ENCODE results near the gene GPR139.

GPR139 gene

GRCh38 chr16:20061132-20061531, 12.6 kb downstream of the GPR139 start:
- in situ Hi-C loops (cut with HindIII; ENCODE audit: low sequenced_read_pairs) = no loop called here

GRCh38 chr16:20056436-20056835, 17.3 kb downstream of the GPR139 start:
- in situ Hi-C loops (cut with HindIII; ENCODE audit: low sequenced_read_pairs) = no loop called here

GRCh38 chr16:20053336-20053735, 20.4 kb downstream of the GPR139 start:
- in situ Hi-C loops (cut with HindIII; ENCODE audit: low sequenced_read_pairs) = no loop called here

GRCh38 chr16:20051611-20052010, 22.1 kb downstream of the GPR139 start:
- in situ Hi-C loops (cut with HindIII; ENCODE audit: low sequenced_read_pairs) = no loop called here

- in situ Hi-C loops (cut with HindIII; ENCODE audit: low sequenced_read_pairs) = no loop called here
Measured at GRCh38 chr16:20051147-20051546, 22.5 kb downstream of the GPR139 start.

DNA sequence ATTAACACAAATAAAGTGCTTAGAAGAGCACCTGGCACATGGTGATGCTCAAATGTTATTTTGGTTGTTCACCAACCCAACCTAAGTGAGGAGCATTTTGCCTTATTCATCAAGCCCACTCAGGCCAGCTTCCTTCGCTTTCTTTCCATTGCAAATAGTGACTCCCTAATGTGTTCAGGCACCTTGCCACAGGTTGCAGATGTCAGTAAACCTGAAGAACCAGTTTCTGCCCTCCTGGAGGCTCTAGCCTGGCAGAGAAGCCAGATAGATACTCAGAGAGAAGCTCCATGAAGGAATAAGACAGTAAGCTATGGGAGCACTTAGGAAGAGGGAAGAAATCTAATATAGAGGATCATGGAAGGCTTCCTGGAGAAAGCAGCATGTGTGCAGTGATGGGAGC, 23.9 kb downstream of the GPR139 start:
- in situ Hi-C loops (cut with HindIII; ENCODE audit: low sequenced_read_pairs) = no loop called here

DNA sequence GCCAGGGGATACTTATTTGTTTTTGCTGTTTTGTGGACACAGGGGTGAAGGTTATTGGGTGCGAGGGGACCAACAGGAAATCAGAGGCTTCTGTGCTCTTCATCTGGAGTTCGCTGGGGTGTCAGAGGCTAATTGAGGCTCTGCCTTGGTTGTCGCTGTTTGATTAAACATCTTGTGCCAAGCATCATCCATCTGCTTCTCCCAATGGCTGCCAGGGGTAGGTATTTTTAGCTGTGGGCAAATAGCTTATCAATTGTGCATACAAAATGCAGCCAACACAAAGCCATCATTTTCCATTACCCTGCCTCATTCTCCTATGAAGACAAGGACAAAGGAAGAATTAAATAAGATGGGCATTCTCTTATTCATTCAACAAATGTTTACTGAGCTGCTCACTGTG, 27.8 kb downstream of the GPR139 start:
- in situ Hi-C loops (cut with HindIII; ENCODE audit: low sequenced_read_pairs) = no loop called here

DNA sequence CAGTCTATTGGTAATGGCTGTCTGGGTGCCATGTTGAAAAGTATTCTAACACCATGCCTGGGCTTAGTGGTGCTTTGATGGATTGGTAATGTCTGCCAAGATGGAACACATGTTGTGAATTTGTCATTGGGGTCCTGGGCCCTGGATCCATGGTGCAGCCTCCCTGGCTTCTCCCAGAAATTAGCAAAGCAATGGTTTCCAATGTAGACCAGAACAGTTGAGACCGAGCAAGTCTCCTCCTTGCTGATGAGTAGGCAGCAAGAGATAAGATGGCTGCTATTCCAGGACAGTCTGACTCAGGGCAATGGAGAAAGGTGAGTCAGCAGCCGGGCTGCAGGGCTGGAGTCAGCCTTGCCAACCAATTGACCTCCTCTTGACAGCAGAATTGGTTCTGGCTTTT, 30.8 kb downstream of the GPR139 start:
- in situ Hi-C loops (cut with HindIII; ENCODE audit: low sequenced_read_pairs) = no loop called here

- in situ Hi-C loops (cut with HindIII; ENCODE audit: low sequenced_read_pairs) = no loop called here
Measured at GRCh38 chr16:20041924-20042596, 31.6 kb downstream of the GPR139 start.

- in situ Hi-C loops (cut with HindIII; ENCODE audit: low sequenced_read_pairs) = no loop called here
Measured at GRCh38 chr16:20040011-20040410, 33.7 kb downstream of the GPR139 start.

DNA sequence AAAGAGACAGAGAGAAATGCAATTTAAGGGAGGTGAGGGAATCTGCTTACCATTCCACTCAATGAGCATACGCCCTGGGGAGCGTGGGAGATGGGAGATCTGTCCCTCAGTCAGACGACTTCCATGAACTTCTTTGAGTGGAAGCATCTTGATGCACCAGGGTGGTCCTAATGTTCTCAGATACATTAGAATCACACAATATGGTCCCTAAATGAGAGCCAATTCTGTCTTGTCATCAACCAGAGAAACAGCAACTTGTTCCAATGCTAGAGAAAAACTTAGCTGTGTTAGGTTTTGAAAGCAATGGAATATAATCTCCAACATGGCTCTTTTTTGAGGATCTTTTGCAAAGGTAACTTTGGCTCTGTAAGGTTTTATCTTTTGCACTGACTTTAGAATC, 44.1 kb downstream of the GPR139 start:
- in situ Hi-C loops (cut with HindIII; ENCODE audit: low sequenced_read_pairs) = no loop called here

GRCh38 chr16:20026361-20027072, 47.2 kb downstream of the GPR139 start:
- in situ Hi-C loops (cut with HindIII; ENCODE audit: low sequenced_read_pairs) = no loop called here

- in situ Hi-C loops (cut with HindIII; ENCODE audit: low sequenced_read_pairs) = no loop called here
Measured at GRCh38 chr16:20023190-20023589, 50.5 kb downstream of the GPR139 start.

GRCh38 chr16:20020976-20021375, 52.7 kb downstream of the GPR139 start:
- in situ Hi-C loops (cut with HindIII; ENCODE audit: low sequenced_read_pairs) = no loop called here

- in situ Hi-C loops (cut with HindIII; ENCODE audit: low sequenced_read_pairs) = no loop called here
Measured at GRCh38 chr16:20020083-20020482, 53.6 kb downstream of the GPR139 start.

- in situ Hi-C loops (cut with HindIII; ENCODE audit: low sequenced_read_pairs) = loop anchor here (10.0 kb wide), 1 partner anchor 59 kb away; the partner anchor contains the start of gene GPR139
Measured at GRCh38 chr16:20016234-20016633, 57.5 kb downstream of the GPR139 start.

DNA sequence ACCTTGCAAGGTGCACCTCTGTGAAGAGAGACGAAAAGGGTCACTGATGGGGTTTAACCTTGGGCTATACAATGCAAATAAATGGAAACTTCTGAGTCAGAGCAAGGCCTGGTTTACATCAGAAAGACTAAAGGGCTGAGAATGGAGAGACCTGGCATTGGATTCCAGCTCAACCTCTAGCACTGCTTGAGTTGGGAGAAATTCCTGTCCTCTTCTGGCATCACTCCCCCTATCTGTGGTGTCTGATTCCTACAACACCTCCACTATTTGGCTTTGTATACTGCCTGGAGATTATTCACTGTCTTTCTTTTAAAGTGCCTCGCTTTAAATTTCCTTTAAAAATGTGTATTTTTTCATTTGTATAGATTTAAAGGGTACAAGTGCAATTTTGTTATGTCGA, 68.8 kb downstream of the GPR139 start:
- in situ Hi-C loops (cut with HindIII; ENCODE audit: low sequenced_read_pairs) = no loop called here

DNA sequence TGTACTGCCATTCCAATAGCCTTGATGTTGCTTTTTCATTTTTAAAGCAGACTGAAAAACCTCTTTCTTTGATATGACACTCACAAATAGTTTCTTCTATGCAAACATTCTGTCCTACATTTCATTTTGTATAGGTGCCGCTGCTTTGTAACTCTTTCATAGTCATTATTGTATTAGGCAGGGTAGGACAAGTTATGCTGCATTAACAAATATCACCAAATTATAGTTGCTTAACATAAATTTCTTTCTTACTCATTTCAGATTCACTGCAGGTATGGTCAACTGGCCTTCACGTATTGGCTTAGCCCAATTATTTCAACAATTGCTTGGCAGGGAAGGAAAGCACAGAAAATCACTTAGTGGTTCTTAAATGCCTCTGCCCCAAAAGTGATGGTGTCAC, 70.8 kb downstream of the GPR139 start:
- in situ Hi-C loops (cut with HindIII; ENCODE audit: low sequenced_read_pairs) = no loop called here

DNA sequence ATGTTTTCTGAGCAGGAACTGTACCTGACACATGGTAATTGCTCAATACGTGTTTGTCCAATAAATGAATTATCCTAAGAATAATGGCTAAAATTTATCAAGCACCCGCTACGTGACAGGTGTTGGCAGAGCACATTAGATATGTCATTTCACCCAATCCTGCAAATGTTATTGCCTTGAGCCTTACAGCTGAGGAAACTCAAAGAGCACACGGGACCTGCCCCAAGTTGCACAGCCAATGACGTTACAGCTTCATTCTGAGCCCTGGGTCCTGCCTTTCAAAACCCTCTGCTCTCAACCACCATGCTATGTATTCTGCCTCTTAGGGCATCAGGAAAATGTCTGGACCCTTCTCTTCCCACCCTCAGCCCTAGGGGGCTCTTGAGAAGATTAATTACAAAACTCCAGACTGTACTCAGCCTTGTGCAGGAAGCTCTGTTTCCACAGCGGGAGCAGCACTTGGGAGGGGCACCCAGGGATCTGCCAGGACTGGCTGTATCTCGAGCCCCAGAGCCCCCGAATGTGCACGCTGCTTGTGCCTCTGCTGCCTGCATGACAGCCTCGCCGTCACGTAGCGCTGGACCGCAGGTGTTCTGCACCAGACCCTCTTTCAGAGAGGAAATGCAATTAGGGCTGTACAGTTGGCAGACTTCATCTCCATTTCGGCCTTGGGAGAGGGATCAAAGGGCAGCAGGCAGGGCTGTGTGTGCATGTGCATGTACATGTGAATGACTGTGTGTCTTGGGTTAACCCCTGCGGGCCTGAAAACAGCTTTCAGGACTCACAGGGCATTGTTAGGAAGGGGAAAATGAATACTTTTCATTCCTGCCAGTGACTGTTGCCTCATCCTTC, 71.6 kb downstream of the GPR139 start:
- in situ Hi-C loops (cut with HindIII; ENCODE audit: low sequenced_read_pairs) = no loop called here

GRCh38 chr16:19997734-19998133, 76.0 kb downstream of the GPR139 start:
- in situ Hi-C loops (cut with HindIII; ENCODE audit: low sequenced_read_pairs) = no loop called here

DNA sequence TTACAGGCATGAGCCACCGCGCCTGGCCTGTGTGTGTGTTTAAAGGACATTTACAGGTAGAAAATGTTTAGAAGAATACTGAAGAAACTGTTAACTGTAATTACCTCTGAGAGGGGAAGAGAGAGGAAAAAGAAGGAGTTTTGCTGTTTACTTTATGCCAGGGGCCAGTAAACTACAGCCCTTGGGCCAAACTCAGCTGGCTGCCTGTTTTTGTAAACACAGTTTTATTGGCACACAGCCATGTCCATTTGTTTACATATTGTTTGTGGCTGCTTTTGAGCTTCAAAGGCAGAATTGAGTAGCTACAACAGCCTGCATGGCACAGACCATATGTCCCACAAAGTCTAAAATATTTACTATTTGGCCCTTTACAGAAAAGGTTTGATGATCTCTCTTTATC, 76.4 kb downstream of the GPR139 start:
- in situ Hi-C loops (cut with HindIII; ENCODE audit: low sequenced_read_pairs) = no loop called here
